RPMI8226 (cell line): ENCODE data around the gene FRG2B.
"Not testable (repeated sequence)": the region's sequence is repeated elsewhere in the genome, so short reads cannot be mapped to it uniquely, and the experiment has no call there.

Source experiments
- DNase-seq: peaks from one replicate; pipeline ENCODE4 v3.0.0-alpha.2; 2015

The FRG2B gene

DNA sequence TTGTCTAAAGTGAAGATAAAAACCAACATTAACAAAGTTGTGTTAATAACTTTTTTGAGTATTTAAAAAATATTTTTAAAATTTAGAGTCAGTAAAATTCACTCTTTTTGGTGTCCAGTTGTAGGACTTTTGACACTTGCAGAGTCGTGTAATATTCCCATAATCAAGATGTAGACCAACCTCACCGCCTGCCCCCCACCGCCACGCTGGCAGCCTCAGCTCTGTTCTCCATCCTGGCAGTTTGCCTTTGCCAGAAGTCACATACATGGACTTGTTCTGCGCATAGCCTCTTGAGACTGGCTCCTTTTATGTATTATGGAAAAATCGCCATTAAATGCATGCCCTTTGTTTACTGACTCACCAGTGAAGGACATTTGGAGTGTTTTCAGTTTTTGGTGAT lies 33.9 kb downstream of the FRG2B start:
- no peak for DNase-seq

DNA sequence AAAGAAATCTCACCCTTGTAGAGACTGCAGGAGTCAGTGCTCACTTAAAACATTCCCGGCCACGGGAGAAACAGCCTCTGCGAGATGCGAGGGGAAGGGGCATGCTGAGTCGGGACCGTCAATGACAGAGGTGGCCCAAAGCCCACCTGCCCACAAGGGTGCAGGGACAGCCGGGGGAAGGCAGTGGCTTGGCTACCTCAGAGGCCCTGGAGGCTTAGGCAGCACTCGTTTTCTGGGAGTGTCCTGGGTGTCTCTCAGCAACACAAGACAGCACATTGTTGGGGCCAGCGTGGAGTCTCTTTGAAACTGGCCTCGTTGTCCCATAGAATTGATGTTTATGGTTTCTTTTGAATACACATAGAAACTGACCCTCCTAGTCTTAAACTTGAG lies 35.6 kb downstream of the FRG2B start:
- no peak for DNase-seq

DNA sequence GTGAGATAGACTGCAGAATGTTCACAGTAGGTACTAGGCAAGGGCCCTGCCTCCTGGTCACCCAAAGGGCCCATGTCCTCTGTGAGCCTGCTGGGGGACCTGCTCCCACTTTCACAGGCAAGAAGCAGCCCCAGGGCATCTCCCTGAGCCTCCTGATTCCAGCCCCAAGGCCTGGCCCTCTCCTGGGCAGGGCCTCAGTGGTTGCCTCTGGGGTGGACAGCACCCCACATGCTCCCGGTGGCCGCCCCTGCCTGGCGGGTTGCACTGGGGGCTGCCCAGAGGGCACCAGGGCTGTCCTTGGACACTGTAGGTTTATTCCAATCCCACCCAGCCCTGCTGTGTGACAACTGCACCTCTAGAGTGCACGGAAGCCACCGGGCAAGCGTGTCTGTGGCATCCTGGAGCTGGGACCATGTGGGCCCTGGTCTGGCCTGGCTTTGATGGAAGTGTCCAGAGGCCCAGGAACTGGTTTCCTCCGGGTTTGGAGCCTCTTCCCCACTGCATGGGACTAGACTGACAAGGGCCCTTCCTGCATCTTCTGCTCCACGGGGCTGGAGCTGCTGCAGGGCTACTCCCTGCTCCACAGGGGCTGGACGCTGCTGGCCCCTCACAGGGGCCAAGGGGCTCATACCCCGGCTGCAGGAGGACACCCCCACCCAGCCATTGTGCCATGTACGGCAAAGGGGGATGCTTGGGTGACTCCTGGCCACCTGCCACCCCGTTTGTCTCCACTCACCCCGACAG lies 36.2 kb downstream of the FRG2B start:
- DNase-seq, result no peak

DNA sequence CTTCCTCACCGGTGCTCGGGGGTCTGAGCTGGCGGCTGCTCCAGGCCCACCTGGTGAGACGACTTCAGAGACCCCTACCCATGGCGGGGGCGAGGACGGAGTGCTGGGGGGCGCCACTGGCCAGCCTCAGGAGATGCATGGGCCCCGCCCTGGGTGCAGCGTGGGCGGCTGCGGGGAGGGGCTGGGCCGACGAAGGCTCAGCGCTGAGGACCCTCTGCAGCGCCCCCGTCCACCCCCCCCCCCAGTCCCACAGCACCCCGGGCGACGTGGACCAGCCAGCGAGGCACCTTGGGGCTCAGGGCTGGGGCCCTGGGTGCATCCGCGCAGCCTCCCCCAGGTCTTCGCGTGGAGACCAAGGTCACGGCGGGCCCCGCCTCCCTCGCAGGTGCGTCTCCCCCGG lies 49.6 kb downstream of the FRG2B start:
- not testable (repeated sequence) for DNase-seq
